Gastrocnemius medialis (tissue), 4 donors: ENCODE measurements around the gene KIAA0319L. TPM values are rescaled to one million over a fixed set of nuclear protein-coding genes. Genes with fewer than 3 reads are reported as not detected.

Experiments used
- ATAC-seq, 2 donors: fragments of 150-250 bp; one replicate each; pipeline ENCODE4 v1.9.1; 2016
- DNase-seq, 2 donors: peaks; one replicate each; pipeline ENCODE4 v3.0.0-alpha.2; 2019
- H3K27ac ChIP-seq, 4 donors: fragments of 200-600 bp; sonication (generic); 1 replicate in 1 of 4; 2 replicates in 3 of 4; pipeline ENCODE4 v1.5.1; 2016 to 2018; ENCODE audit warnings: mild to moderate bottlenecking in 2 of 4, moderate library complexity in 1 of 4
- H3K27me3 ChIP-seq, 3 donors: fragments of 200-600 bp; sonication (generic) in 2 of 3; 1 replicate in 1 of 3; 2 replicates in 2 of 3; pipeline versions ENCODE4 v1.5.1 to v1.6.0; 2016 to 2019; ENCODE audit warnings: mild to moderate bottlenecking in 1 of 3, moderate library complexity in 1 of 3
- H3K36me3 ChIP-seq, 2 donors: fragments of 200-600 bp; sonication (generic) in 1 of 2; one replicate each; pipeline ENCODE4 v1.5.1; 2017 to 2018
- H3K4me1 ChIP-seq, 2 donors: fragments of 200-600 bp; sonication (generic) in 1 of 2; one replicate each; pipeline ENCODE4 v1.5.1; 2016 to 2017; ENCODE audit warnings: mild to moderate bottlenecking in 2 of 2
- H3K4me3 ChIP-seq, 4 donors: fragments of 200-600 bp; sonication (generic) in 3 of 4; 1 replicate in 1 of 4; 2 replicates in 3 of 4; pipeline ENCODE4 v1.5.1; 2016 to 2019; ENCODE audit warnings: mild to moderate bottlenecking in 2 of 4
- H3K9me3 ChIP-seq, 3 donors: fragments of 200-600 bp; sonication (generic) in 2 of 3; 1 replicate in 1 of 3; 2 replicates in 2 of 3; pipeline ENCODE4 v1.5.1; 2016 to 2019
- CTCF ChIP-seq, 5 experiments: fragments of 450-650 bp in 3 of 5; fragments of 200-600 bp in 2 of 5; sonication (generic) in 2 of 5; IDR thresholded peaks in 4 of 5; conservative IDR thresholded peaks in 1 of 5; 1 replicate in 4 of 5; 2 replicates in 1 of 5; pipeline ENCODE4 v1.5.1; 2016 to 2019; ENCODE audit warnings: antibody characterized with exemption in 5 of 5, mild to moderate bottlenecking in 3 of 5, moderate library complexity in 3 of 5
- POLR2A ChIP-seq, 2 donors: fragments of 450-650 bp; IDR thresholded peaks; one replicate each; pipeline ENCODE4 v1.6.1; 2017; ENCODE audit warnings: antibody characterized with exemption in 2 of 2, mild to moderate bottlenecking in 2 of 2, moderate library complexity in 2 of 2
- in situ Hi-C, 4 donors: fragments of 200-750 bp; cut with MboI; loops; one replicate each; pipeline versions ENCODE4 v1.15.0 to v1.8.0; 2017; ENCODE audit warnings: low sequenced_read_pairs in 4 of 4
- intact Hi-C: fragments of 100-400 bp; cut with DNase I; formaldehyde crosslinking; loops from one replicate; pipeline ENCODE4 v1.15.1; 2023; ENCODE audit warnings: low total_unique reads
- total RNA-seq, 4 donors: library from RNA; depleted of rRNA; stranded (reverse); fragments of >200 nt; gene quantifications; one replicate each; pipeline versions ENCODE4 v1.1.0 to v1.2.3, GENCODE V29; 2016

The KIAA0319L gene
- total RNA-seq, 4 donors from 2014 or later = 44.4 to 85.0 (median 69.2) TPM

- intact Hi-C loops (no loop called here), in situ Hi-C loops (no loop called here)
- H3K27me3 ChIP-seq = peaks cover 66 to 72% (median 71%) of the 10 kb centered on the region in 3 donors
These were observed 19.0 kb upstream of the KIAA0319L start for GRCh38 chr1:35576061-35576765.

GRCh38 chr1:35575416-35575958 lies 18.3 kb upstream of the KIAA0319L start:
- no peak overlapping the region for H3K4me3 ChIP-seq
- ATAC-seq = no peak
- peaks cover 0 to 8% of the 10 kb centered on the region in 2 donors for H3K4me1 ChIP-seq
- H3K9me3 ChIP-seq = no peaks in the 10 kb centered on the region
- H3K36me3 ChIP-seq = no peaks in the 10 kb centered on the region
- DNase-seq = peak in 1 of 2 donors; percentile 6
- TF ChIP-seq POLR2A (IDR thresholded peaks at IDR 0.05) = no peak
- peaks cover 67 to 79% (median 73%) of the 10 kb centered on the region in 3 donors for H3K27me3 ChIP-seq
- no peak overlapping the region for H3K27ac ChIP-seq
- intact Hi-C loops (no loop called here), in situ Hi-C loops (no loop called here)

More at GRCh38 chr1:35576061-35576765, 19.0 kb upstream of the KIAA0319L start:
- Histone ChIP-seq H3K27ac (no peak overlapping the region), H3K4me3 (no peak overlapping the region), H3K9me3 (no peaks in the 10 kb centered on the region), H3K36me3 (no peaks in the 10 kb centered on the region), H3K4me1 (peaks cover 0 to 8% of the 10 kb centered on the region in 2 donors)
- ATAC-seq (no peak), DNase-seq (no peak)
- TF ChIP-seq POLR2A (IDR thresholded peaks at IDR 0.05) (no peak), CTCF (IDR thresholded peaks at IDR 0.05 in 4 of 5, conservative IDR thresholded peaks at IDR 0.05 in 1 of 5) (no peak)

- Histone ChIP-seq H3K36me3 (no peaks in the 10 kb centered on the region), H3K4me1 (peaks cover under 1 to 8% of the 10 kb centered on the region in 2 donors), H3K27ac (no peak overlapping the region), H3K9me3 (no peaks in the 10 kb centered on the region), H3K4me3 (no peak overlapping the region), H3K27me3 (peaks cover 69 to 85% (median 76%) of the 10 kb centered on the region in 3 donors)
- no peak for TF ChIP-seq POLR2A (IDR thresholded peaks at IDR 0.05)
- no peak for TF ChIP-seq CTCF (IDR thresholded peaks at IDR 0.05 in 4 of 5, conservative IDR thresholded peaks at IDR 0.05 in 1 of 5)
- intact Hi-C loops = no loop called here
- in situ Hi-C loops = no loop called here
- ATAC-seq (no peak), DNase-seq (peak in 1 of 2 donors; percentile 5)
These were observed 17.6 kb upstream of the KIAA0319L start for GRCh38 chr1:35574655-35575415.

- Histone ChIP-seq H3K27ac (no peak overlapping the region), H3K9me3 (no peaks in the 10 kb centered on the region), H3K27me3 (peaks cover 69 to 91% (median 79%) of the 10 kb centered on the region in 3 donors), H3K4me1 (peaks cover 3 to 8% of the 10 kb centered on the region in 2 donors), H3K36me3 (no peaks in the 10 kb centered on the region), H3K4me3 (no peak overlapping the region)
- in situ Hi-C loops = no loop called here
- intact Hi-C loops = no loop called here
- TF ChIP-seq POLR2A (IDR thresholded peaks at IDR 0.05) (no peak), CTCF (IDR thresholded peaks at IDR 0.05 in 4 of 5, conservative IDR thresholded peaks at IDR 0.05 in 1 of 5) (no peak)
- ATAC-seq (no peak), DNase-seq (no peak)
These were observed 17.0 kb upstream of the KIAA0319L start for GRCh38 chr1:35574125-35574654.
